IPS-NIHi7 (cell line): Measurements from ENCODE around the gene ENTPD7.
"Not testable (repeated sequence)": the region's sequence is repeated elsewhere in the genome, so short reads cannot be mapped to it uniquely, and the experiment has no call there.

Source experiments
- DNase-seq: peaks from one replicate; pipeline ENCODE4 v3.0.0; 2012; ENCODE audit warnings: mixed read lengths; ENCODE audit errors: extremely low spot score

The ENTPD7 gene

GRCh38 chr10:99746166-99746565 is 86.9 kb downstream of the ENTPD7 start:
- not testable (repeated sequence) for DNase-seq

DNA sequence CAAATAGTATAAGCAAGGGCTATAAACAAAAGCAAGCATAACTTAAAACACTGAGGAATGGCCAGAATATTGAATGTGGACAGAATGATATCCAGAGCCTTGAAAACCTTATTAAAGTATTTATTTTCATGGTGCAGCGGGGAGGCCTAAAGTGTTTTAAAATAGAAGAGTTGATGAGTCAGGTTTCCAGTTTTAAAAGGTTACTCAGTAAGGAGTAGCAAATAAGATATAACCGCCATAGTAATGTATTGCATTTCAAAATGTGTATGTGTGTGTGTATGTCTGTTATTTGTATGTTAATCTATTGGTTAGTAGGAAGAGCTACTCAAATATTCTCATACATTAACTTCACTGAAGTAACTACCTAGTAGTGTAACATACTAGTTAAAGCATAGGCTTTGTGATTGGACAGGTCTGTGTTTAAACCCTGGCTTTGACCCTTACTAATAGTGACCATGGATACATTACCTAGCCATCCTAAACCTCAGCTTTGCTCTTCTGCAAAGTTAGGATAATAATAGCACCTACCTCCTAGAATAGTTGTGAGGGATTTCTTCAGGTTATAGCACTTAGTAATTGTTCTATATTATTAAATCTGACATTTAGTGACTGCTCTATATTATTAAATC is 89.6 kb downstream of the ENTPD7 start:
- no peak for DNase-seq

- DNase-seq = no peak
Observed at GRCh38 chr10:99750641-99751040, 91.3 kb downstream of the ENTPD7 start.

GRCh38 chr10:99754670-99755069 is 95.4 kb downstream of the ENTPD7 start:
- no peak for DNase-seq
